MV-4-11 (cell line): Measurements from ENCODE around the gene BOD1.

Source experiments
- DNase-seq: peaks from one replicate; lab custom pipeline; 2025; lab: John Stamatoyannopoulos, UW

BOD1 gene

GRCh38 chr5:173575985-173576384 lies 40.5 kb downstream of the BOD1 start:
- DNase-seq = no peak

DNA sequence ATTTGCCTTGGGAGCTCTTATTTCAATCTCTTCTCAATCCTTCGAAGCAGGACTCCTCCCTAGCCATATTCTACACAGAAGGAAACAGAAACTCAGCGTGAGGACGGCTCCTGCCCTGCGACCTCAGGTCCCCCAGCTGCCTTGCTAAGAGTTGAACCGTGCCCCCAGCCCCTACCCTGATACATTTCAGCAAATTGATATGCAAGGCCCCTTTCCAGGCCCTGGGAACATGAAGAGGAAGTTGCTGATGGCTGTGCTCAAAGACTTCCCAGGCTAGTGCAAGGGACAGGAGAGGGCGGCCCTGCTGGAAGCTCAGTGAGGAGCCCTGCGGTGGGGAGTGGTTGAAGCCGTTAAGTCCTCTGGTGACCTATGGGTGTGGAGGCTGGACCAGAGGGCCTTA lies 41.5 kb downstream of the BOD1 start:
- no peak for DNase-seq

DNA sequence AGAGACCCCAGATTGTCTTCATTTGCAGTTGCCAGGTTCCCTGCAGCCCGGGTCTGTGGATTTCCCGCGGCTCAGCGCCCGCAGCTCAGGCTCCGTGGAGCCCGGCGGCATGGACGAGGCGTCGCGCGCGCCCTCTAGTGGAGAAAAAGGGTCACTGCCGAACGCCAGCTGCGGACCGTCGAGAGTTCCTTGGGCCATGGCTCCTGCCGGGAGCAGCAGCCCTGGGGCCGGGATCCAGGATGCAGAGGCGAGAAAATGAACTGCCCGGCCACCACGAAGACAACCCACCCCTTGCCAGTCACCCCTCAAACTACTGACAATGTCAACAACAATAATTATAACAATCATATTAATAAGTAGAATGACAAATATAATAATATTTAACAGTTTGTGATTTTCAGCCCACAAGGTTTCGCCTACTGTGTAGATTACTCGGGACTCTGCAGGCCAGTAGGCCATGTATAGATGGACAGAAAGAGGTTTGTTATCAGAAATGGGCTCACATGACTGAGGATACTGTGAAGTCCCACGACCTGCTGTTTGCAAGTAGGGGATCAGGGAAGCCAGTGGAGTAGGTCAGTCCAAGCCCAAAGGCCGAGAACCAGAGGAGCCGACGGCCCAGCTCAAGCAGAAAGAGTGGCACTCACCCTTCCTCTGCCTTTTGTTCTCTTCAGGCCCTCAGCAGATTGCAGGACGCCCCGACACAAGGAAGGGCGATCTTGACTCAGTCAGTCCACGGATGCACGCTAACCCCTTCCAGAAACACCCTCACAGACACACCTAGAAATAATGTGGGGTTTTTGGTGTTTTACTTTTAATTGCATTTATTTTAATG lies 43.1 kb downstream of the BOD1 start:
- DNase-seq = peak; percentile 6

- DNase-seq = no peak
These were observed 43.9 kb downstream of the BOD1 start for GRCh38 chr5:173572431-173573125.

- no peak for DNase-seq
These were observed 45.9 kb downstream of the BOD1 start for GRCh38 chr5:173570321-173571090.

GRCh38 chr5:173568703-173569102 lies 47.7 kb downstream of the BOD1 start:
- no peak for DNase-seq

GRCh38 chr5:173568128-173568527 lies 48.3 kb downstream of the BOD1 start:
- DNase-seq = no peak

- no peak for DNase-seq
These were observed 48.9 kb downstream of the BOD1 start for GRCh38 chr5:173567548-173567947.

DNA sequence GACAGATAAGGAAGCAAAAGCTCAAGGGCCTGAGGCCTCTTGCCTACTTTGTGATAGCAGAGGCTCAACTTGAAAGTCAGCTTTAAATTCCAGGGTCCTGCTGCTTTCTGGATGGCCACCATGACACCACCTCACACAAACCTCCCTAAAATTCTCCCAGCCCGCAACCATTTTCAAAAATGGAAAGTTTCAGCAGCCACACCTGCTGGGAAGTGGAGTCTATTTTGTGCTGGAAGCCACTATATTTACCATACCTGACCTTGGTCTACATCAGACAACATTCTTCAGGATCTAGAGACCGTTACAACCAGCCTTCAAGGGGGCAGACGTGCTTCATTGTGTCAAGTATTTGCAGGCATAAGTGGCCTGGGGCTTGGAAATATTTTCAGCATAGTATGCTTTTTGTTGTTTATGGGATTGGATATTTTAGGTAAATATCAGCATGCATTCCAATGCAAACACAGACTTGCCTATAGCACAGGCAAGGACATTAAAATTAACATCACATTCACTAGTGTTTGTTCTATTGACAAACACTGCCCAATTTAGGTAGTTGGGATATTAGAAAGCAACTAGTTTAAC lies 50.9 kb downstream of the BOD1 start:
- no peak for DNase-seq

DNA sequence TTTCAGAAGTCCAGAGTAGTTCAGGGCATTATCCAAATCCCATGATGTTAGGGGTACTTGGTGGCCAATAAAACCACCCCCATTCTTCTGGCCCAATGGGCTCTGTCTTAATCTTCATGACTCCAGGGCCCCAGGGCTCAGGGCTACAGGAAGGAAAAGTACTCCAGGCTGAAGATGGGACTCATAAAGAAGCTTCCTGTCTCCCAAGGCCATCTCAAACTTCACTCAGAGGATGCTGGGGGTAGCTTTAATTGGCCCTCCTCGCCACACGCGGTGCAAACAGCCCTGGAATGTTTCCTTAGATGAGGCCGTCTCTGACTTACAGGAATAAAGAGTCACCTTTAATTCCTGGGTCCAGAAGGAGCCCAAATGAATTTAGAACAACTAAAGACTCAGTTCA lies 52.3 kb downstream of the BOD1 start:
- no peak for DNase-seq

DNA sequence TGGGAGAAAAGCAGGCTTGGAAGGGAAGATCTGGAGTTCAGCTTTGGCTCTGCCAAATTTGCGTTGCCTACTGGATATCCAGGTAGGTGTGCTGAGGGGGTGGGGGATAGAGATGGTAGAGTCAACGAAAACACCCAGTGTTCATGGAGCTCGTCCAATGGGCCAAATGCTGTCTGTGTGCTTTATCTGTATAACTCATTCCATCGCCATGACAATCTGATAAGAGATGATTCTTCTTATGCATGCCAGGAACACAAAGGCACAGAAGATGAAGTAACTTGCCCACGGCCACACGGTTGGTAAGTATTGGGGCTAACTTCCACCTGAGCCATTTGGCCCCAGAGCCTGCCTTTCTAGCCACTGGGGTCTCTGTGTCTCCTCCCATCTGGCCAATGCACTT lies 53.2 kb downstream of the BOD1 start:
- DNase-seq = no peak

GRCh38 chr5:173562451-173562850 lies 54.0 kb downstream of the BOD1 start:
- DNase-seq = no peak
